HG02571 (cell line): Measurements from ENCODE around the gene JPH2.
"Not testable (repeated sequence)": the region's sequence is repeated elsewhere in the genome, so short reads cannot be mapped to it uniquely, and the experiment has no call there.

Source experiments
- ATAC-seq: cut with Tn5 transposase; IDR thresholded peaks from one replicate; pipeline ENCODE4 v1.9.1; 2021; ENCODE audit warnings: mild to moderate bottlenecking, moderate library complexity; ENCODE audit not compliant: unreplicated experiment

The JPH2 gene

DNA sequence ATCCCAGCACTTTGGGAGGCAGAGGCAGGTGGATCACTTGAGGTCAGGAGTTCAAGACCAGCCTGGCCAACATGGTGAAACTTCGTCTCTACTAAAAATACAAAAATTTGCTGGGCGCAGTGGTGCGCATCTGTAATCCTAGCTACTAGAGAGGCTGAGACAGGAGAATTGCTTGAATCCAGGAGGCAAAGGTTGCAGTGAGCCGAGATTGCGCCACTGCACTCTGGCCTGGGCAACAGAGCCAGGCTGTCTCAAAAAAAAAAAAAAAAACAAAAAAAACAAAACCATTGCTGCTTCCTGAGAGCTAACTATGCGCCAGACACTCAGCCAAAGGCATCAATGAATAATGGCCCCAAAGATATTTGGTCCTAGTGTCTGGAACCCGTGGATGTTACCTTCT is 57.7 kb downstream of the JPH2 start:
- not testable (repeated sequence) for ATAC-seq

DNA sequence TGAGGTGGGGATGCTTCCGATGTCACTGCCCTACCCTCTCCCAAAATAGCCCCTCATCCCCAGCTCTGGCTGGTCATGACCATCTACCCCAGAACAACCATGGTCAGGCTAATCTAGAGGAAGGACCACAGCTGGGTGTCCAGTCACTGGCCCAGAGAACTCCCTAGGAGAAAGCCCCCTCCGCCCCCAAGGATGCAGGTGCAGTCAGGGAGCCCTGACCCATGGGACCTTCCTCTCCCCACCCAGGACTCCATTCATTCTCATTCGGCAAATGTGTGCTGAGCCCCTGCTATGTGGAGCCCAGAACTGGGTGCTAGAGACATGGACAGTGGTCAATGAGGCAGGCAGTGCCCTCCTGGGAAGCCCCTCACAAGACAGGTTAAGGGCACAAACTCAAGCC is 60.5 kb downstream of the JPH2 start:
- no peak for ATAC-seq

DNA sequence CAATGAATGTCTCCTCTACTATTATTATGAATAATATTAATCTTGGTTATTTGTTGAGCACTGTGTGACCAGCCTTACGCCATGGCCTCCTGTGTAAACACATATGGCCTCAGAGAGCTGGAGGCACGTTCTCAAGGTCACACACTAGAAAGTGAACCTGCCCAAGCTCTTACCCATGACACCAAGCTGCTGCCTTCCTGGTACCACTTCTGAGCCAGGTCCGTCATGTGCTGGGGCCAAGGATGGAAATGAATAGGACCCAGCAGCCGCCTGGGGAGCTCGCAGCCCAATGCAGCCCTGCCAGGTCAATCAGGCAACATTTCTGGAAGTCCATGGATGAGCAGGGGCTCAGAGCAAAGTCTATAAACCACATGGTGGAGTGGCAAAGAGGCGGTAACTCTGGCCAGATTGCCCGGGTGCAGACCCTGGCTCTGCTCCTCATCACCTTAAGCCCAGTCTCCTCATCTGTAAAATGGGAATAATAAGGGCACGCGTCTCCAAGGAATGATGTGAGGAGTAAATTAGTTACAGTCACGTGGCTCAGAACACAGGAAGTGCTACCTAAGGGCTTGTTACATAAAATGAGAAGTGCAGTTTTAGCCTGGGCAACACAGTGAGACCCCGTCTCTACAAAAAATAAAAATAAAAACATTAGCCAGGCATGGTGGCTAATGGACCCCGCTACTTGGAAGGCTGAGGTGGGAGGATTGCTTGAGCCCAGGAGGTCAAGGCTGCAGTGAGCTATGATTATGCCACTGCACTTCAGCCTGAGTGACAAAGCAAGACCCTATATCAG is 61.5 kb downstream of the JPH2 start:
- ATAC-seq, result no peak

DNA sequence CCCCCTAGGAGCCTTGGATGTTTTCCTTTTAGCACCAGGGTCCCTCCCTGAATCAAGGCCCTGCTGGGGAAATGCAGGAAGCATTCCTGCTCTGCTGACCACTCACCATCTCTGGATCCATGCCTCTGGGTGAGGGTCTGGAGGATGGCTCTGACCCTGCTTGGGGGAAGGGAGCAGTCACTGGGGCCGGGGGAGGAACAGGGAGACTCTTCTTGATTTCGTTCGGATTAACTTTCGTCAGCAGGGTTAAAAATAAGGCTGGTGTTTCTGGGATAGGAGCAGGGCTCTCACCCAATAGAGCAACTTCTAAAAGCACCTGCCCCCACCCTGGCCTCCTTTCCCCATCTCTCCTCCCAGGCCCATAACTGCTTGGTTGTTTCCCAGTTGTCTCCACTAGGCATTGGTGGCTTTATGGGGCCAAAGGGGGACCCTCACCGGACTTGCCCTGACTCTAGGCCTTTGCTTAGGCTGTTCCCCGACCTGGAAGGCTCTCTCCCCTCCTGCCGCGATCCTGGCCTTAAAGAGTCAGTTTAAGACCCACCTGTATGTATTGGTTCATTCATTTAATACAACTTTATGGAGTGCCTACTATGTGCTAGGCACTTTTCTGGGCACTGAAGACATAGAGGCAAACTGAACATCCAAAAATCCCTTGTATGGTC is 63.0 kb downstream of the JPH2 start:
- no peak for ATAC-seq

DNA sequence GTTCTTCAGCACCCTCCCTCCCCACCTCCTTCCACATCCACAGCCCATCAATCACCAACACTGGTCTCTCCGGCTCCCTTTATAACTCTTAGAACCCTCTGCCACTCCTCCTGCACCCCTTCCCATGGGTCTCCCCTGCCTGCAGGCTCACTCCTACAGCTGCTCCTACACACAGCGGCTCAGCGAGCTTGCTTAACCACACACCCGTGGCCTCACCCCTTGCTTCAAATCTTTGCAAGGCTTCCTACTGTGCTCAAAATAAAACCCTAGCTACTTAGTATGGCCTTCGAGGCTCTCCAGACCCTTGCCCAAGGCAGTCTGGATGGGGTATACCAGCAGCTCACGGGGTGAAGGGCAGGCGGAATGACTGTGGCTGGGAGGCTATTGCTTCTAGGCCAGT is 63.7 kb downstream of the JPH2 start:
- ATAC-seq, result no peak

DNA sequence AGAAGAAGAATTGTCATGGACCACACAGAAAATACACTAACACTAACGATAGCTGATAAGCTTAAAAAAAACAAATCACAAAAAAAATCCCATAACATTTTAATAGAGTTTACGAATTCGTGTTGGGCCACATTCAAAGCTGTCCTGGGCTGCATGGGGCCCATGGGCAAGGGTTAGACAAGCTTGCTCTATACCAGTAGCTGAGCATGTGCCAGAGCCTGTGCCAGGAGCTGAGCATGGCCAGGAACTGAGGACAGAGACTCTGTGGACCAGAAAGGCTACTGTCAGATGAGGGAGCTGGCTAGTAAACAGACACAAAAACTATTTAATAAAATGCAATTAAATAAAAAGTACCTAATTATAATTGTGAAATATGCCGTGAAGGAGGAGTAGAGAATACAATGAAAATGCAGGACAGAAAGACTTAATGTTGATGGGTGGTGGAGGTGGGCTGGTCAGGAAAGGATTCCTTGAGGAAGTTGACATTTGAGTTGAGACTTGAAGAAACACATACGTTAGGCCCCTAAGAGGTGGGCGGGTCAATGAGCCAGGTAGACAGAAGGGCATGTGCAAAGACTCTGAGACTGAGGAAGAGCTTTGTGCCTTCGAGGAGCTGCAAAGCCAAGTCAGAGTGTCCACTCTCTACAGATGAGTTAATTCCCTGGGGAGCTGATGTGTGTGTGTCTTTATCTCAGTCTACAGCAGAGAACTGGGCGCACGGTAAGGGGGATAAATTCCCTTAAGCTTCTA is 66.1 kb downstream of the JPH2 start:
- ATAC-seq, result no peak

DNA sequence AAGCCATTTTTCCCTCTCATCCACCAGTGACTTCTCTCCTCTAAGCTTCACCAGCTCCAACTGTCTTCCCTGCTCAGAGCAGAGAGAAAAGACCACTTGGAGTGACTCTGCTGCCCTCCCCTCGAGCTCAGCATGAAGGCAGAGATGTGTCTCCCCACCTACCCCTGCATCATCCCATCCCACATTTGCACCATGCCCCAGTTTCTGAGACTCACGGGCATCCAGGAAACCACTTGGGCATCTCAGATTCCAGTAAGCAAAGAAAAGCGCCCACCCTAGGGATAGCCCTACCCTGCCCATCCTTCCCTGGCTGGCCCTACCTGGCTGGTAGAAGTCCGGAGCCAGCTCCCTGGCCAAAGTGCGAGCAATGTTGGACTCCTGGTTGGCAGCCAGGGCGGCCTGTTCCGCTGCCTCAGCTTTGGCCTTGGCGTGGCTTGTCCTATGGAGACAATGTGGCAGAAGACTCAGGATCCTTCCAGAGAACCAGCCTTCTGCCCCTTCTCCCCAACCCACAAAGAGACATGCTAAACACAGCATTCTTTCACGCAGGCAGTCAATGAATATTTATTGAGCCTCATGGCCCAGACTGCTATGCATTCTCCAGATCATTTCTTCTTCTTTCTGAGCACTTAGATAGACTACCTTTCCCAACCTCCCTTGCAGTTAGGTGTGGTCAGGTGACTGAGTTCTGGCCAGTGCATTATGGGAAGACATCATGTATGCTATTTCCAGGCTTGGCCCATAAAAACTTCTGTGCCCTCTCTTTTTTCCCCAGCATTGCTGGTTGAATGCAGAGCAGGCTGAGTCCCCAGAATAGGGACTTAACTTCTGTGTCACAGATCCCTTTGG is 68.6 kb downstream of the JPH2 start:
- ATAC-seq, result no peak

DNA sequence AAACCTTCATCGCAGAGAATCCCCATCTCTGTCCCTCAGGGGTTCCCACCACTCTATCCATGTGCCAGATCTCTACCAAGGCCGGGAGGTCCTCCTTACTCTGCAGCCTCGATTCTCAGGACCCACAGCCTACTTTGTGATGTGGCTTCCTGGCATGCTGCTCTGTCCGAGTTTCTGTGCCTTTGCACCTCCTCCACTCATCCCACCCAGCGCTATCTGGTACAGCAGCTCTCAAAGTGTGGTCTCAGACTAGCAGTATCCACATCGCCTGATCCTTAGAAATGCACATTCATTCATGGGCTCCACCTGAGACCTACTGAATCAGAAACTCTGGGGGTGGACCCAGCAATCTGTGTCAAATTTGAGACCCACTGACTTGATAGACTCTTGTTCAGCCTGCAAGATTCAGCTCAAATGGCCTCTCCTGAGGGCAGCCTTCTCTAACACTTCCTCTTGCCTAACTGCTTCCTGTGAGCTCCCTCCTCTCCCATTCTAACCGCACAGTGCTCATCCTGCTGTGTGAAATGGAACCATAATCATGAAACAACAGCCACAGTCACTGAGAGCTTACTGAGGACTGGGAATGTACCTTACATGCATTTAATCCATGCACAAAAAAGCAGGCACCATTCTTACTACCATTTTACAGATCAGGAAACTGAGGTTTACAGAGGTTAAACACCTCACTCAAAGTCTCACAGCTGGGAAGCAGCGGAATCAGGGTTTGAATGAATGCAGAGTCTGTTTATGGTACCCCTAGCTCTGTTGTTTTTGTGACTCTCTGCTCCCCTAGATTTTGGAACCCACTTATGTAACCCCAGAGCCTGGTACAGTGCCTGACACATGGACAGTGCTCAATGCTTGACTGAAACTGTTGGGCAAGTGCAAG is 69.4 kb downstream of the JPH2 start:
- no peak for ATAC-seq

DNA sequence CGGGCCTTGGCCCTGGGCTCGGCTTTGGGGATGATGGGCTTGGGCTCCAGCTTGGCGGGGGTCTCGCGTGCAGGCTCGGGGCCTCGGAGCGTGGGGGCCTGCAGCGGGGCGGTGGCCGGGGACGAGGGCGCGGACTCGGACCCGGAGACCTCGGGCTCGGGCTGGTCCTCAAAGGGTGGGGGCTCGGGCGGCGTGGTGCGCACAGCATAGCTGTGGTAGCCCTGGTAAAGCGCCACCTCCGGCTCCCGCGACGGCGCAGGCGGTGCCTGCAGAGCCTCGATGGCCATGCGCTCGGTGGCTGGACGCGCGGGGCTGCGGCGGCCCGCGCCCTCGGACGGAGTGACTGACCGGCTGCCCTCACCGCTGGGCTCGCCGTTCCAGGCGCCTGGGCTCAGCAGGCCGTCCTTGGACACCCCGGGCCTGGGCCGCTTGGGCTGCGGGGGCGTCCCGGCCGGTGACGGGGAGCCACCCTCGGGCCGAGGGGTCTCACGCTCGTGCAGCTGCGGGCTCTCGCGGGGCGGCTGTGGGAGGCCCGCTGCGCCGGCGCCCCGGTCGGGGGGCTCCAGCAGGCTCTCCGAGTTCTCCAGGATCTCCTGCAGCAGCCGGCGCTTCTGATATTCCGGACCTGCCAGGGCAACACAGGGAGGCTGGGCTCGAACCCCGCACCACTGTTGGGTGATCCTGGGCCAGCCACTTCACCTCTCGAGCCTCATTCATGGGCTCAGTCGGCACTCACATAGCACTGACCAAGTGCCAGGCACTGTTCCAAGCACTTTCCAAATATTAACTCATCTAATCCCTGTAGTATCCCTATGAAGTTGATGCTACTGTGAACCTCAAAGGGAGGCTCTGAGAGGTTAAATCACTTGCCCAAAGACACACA is 71.0 kb downstream of the JPH2 start:
- ATAC-seq, result no peak

DNA sequence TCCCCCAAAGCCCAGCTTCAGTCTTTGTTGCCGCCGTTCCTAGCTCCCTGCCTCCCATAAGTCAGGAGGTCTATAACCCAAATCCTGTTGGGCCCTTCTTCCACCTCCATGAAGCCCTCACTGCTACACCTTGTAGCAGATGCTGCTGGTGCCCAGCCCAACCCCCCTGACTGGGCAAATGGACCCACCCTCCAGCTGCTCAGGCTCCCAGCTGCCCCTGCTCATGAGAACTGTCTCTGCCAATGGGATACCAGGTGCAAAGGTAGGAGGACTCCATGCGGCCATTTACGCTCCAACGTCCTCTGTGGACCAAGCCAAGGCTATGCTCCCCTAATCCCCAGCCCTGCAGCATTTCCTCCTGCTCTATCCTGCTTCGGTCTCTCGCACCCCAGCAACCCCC is 71.8 kb downstream of the JPH2 start:
- ATAC-seq, result no peak

DNA sequence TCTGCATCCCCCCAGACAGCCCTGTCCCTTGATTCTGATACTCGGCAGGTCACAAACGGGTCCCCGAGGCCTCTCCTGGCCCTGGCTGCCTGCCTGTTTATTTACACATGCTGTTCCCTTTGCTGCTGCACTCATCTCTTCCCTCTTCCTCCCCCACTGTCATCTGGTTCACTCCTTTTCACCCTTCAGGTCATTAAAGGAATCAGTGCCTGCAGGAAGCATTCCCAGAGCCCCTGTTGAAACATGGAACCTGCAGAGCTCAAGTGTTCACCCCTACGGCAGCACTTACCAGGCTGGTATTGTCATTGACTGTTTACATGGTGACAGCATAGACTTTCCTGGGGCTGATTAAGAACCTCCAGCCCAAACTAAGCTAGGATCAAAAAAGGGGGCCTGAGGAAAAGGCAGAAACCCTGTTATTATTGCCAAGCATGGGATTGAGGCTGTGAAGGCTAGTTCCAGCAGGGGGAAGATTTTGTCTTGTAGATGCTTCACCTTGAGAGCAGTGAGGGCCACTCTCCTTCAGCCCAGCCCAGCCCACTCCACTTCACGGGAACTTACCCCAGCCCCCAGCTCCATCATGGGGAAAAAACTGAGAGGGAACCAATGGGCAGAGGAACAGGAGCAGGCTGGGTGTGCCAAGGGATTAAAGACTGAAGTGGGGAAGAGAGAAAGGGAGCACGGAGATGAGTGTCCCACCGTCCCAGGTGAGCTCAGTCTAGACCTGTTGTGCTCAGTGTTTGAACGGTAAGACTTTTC is 73.2 kb downstream of the JPH2 start:
- no peak for ATAC-seq

DNA sequence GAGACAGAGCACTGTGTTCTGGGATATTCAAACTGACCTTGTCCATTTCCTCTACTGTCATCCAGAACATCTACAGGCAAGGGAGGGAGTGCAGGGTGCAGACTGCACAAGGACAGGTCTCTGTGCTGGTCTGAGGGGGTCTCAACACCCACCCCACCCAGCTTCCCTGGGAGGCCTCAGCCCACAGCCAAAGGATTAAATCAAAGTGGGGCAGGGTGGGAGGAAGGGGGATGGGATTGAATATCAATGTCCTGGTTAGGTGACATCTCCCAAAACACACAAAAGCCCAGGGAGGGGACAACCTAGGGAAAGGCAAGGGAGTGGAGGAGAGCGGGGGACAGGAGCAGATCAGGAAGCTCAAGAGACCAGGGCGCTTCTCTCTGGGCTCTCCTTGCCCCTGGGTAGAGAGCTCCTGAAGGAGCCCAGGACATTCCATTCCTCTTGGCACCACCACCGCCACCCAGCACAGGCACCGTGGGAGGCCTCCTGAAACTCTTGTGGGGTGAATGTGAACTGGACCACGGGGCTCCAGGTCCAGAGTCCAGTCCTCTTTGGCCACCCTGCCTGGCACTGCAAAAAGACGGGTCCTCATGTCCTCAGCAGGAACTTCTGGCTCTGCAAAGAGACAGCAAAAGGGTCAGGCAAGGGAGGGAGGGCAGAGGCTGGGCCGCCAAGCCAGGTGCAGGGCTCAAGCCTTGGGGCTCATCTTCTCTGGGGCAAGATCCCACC is 73.9 kb downstream of the JPH2 start:
- no peak for ATAC-seq

DNA sequence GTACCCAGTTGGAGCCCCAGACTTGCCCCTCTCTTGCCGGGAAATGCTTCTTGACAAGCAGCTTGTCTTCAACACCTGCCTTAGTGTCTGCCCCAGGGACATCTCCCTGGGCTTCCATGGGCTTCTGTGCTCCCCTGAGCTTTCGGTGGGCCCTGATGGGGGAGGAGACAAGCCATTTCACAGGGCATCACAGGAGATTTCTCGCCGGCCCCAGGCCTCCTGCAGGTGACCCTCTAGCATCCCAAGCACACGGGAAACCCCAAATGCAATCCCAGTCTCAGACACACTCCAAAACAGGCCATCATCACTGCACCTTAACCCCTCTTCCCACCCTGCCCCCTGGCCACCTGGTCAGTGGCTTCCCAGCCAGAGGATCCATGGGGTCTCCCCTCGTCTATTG is 74.5 kb downstream of the JPH2 start:
- ATAC-seq, result no peak

DNA sequence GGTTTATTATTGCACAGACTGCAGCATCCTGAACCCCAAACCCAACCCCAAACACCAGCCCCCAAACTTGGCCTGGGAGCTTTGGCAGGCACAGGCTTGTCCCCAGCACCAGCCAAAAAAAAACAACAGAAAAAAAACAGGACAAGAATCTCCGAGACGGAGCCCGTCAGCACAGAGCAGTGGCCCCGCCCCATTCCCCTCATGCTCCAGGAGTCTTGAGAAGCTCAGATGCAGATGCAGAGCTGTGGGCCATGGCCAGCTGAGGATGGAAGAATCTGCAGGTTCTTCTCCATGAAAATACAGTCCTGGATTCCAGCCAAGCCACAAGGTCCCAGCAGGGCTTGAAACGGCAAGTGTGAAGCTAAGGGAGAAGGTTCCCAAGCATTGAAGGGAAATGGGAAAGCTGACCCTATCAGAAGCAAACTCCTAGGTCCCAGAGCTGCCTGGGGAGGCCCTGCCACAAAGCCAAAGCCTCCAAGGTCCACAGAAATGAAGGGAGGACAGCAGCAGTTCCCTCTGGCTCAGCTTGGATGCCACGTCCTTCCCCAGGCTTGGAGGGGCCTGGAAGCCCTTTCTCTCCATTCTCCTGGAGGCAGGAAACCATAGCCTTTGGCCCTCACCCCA is 75.2 kb downstream of the JPH2 start:
- no peak for ATAC-seq

DNA sequence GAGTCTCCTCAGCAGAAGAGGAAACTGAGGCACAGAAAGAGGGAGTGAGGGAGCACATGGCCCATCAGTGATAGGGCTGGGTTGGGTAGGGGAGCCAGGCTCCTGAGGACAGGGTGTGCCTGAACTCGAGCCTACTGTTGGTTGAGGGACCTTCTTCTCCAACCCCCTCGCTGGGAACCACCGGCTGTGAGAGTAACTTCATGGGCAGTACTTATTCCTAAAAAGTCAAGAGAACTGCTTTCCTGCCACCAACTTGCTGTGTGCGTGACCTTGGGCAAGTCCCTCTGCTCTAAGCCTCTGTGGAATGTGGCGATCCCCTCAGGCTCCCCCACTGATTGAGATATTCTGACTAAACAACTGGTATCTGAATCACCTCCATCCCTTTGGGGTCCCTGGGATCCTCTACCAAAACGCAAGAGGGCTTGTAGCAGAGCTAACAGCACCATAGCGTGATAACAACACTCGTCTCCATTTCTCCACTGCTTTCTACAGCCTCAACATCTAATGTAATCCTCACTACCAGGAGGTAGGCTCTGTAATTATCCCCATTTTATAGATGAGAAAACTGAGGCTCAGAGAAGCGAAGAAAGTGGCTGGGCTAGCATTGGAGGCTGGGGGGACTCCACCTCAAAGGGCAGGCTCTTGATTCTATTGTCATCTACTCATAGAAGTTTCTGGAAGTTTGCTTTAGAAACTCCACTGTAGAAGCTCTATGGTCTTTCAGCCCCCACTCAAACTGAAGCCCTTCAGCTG is 76.0 kb downstream of the JPH2 start:
- no peak for ATAC-seq

DNA sequence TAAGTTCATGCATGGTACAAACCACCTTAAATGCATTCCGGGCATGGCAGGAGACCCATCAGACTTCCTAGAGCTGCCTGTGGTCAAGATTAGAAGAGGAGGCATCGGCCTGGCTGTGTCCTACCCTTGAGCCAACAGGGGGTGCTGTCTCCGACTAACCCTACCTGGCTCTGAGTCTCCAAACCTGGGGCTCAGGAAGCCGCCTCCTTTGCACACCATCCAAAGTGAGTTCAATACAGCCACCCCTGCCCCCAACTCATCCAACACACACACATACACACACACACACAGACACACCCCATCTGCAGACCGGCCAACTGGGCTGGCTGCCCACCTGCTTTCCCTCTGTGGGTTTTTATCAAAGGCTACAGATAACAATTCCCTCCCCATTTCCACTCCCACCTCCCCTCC is 77.0 kb downstream of the JPH2 start:
- no peak for ATAC-seq
